Heart left ventricle (tissue), 13 donors: ENCODE measurements around the gene TRAPPC3L.

Source experiments
- CTCF ChIP-seq, 12 donors: fragments of 200-600 bp; sonication (generic) in 4 of 12; IDR thresholded peaks; one replicate each; pipeline versions ENCODE4 v1.5.0 to v1.8.0; 2018 to 2022; ENCODE audit warnings: antibody characterized with exemption in 12 of 12, mild to moderate bottlenecking in 5 of 12
- POLR2A ChIP-seq, 2 donors: fragments of 450-650 bp; IDR thresholded peaks; one replicate each; pipeline ENCODE4 v1.6.1; 2017; ENCODE audit warnings: antibody characterized with exemption in 2 of 2, mild to moderate bottlenecking in 2 of 2, moderate library complexity in 2 of 2
- donor health status: ischemic (EF 13 %, LVEDD 7.1; RV severe dilation, severe dysfunction).
- donor health status: DM: no; HTN: yes; CAD: no.
- donor health status: DM: no; HTN: no; CAD: no.
- donor health status: ischemic (EF 25% LVEDD 6.9; RV normal size, moderate dysfunction).
- donor health status: ischemic (EF 25% LVEDD 5.7; RV mildly dilated, moderate dysfunction).
- donor health status: ischemic (EF 35%, LVEDD 5.7; RV mildly dilated, moderate dysfunction).
- donor health status: nonischemic (EF 11% LVEDD 7.7; RV severe dilation, severe dysfunction).
- donor health status: DM: yes; HTN: yes; CAD: no.
- donor health status: PGD.
- donor health status: ischemic (EF 29% LVEDD 5.4; RV normal size, mild dysfunction).
- donor health status: nonischemic (EF 23%, LVEDD 6.1; RV moderate dilation, normal function).

GRCh38 chr6:116535109-116535508 is 10.4 kb downstream of the TRAPPC3L start:
- TF ChIP-seq POLR2A (IDR thresholded peaks at IDR 0.05): no peak
- no peak for TF ChIP-seq CTCF (IDR thresholded peaks at IDR 0.05)
